HFFc6 (cell line): ENCODE measurements around the gene HEXD. TPM values are rescaled to one million over a fixed set of nuclear protein-coding genes. Genes with fewer than 3 reads are reported as not detected.

Source experiments
- DNase-seq: peaks from one replicate; pipeline ENCODE4 v3.0.0-alpha.2; 2018
- H3K27ac Mint-ChIP-seq: 2 replicates; pipeline ENCODE4 v1.8.0; 2020; ENCODE audit warnings: mild to moderate bottlenecking, mixed read lengths
- H3K27me3 Mint-ChIP-seq: 2 replicates; pipeline ENCODE4 v1.8.0; 2021; ENCODE audit warnings: mild to moderate bottlenecking, moderate library complexity, mixed read lengths; ENCODE audit not compliant: insufficient read depth
- H3K36me3 Mint-ChIP-seq: 2 replicates; pipeline ENCODE4 v1.8.0; 2021; ENCODE audit warnings: low read depth, mixed read lengths
- H3K4me1 Mint-ChIP-seq: 2 replicates; pipeline ENCODE4 v1.8.0; 2020; ENCODE audit warnings: low read depth, mixed read lengths
- H3K4me3 Mint-ChIP-seq: 2 replicates; pipeline ENCODE4 v1.8.0; 2020; ENCODE audit warnings: mild to moderate bottlenecking, moderate library complexity, mixed read lengths
- H3K9me3 Mint-ChIP-seq: 2 replicates; pipeline ENCODE4 v1.8.0; 2020; ENCODE audit warnings: mild to moderate bottlenecking, mixed read lengths
- total RNA-seq, 6 experiments: library from RNA; stranded (reverse); fragmentation: NEBNext Ultra II Directional; extraction: Animal tissue kit (Norgen Biotek cat#: 25700); gene quantifications; 2 replicates in 1 of 6; 3 replicates in 5 of 6; pipeline ENCODE4 v1.2.3, GENCODE V29; 2021
- TF ChIP-seq, protein P1 (sequence below): fragments of 200-600 bp; sonication (generic); IDR thresholded peaks from 2 replicates; pipeline ENCODE4 v1.5.0; 2021; ENCODE audit warnings: antibody characterized with exemption, mild to moderate bottlenecking

HEXD gene
- total RNA-seq, 6 experiments from 2014 or later, result 4.3 to 6.8 (median 5.6) TPM

DNA sequence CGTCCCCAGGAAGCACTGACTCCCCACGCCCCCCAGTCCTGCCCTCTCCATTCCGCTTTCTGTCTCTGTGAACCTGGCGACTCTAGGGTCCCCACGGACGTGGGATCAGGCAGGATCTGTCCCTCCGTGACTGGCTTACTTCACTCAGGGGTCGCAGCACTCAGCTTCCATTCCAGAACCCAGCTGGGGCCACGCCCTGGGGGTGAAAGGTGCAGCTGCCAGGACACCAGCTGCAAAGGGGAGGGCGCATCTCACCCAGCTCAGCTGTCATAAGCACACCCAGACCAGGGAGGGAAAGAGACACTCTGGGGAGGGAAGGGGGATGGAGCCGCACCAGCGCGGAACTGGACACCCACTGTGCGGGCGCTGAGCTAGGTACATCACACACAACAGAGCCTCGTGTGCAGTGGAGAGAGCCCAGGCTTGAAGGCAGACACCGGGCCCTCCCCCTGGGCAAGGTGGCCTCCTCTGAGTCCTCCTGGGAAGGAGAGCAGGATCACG, 18.5 kb upstream of the HEXD start:
- TF ChIP-seq, protein P1, sequence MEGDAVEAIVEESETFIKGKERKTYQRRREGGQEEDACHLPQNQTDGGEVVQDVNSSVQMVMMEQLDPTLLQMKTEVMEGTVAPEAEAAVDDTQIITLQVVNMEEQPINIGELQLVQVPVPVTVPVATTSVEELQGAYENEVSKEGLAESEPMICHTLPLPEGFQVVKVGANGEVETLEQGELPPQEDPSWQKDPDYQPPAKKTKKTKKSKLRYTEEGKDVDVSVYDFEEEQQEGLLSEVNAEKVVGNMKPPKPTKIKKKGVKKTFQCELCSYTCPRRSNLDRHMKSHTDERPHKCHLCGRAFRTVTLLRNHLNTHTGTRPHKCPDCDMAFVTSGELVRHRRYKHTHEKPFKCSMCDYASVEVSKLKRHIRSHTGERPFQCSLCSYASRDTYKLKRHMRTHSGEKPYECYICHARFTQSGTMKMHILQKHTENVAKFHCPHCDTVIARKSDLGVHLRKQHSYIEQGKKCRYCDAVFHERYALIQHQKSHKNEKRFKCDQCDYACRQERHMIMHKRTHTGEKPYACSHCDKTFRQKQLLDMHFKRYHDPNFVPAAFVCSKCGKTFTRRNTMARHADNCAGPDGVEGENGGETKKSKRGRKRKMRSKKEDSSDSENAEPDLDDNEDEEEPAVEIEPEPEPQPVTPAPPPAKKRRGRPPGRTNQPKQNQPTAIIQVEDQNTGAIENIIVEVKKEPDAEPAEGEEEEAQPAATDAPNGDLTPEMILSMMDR, result no peak
- H3K27ac Mint-ChIP-seq, result no peak overlapping the region
- H3K4me1 Mint-ChIP-seq, result peaks cover 28% of the 10 kb centered on the region
- no peaks in the 10 kb centered on the region; the same call in 1 of the 2 replicates for H3K36me3 Mint-ChIP-seq
- H3K27me3 Mint-ChIP-seq, result peaks cover 1% of the 10 kb centered on the region; the same call in 1 of the 2 replicates
- no peak overlapping the region for H3K4me3 Mint-ChIP-seq
- DNase-seq, result no peak
- no peaks in the 10 kb centered on the region for H3K9me3 Mint-ChIP-seq

DNA sequence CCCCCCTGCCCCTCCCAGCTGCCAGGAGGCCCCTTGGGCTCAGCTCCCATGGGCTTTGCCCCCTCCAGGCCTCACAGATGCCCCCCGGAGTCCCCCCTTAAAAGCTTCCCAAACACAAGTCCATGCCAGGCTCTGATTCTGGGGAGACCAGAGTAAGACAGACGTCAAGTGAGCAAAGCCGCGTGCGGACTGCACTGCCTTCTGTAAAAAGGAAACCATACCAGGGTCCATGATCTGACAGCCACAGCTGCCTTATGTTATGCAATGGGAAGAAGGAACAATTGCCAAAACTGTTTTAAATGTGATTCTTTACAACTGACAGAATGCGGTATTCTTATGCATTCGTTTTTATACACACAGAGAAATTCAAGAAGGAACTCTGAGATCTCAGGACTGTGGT, 17.9 kb upstream of the HEXD start:
- peaks cover 1% of the 10 kb centered on the region; the same call in 1 of the 2 replicates for H3K27me3 Mint-ChIP-seq
- H3K9me3 Mint-ChIP-seq, result no peaks in the 10 kb centered on the region
- H3K36me3 Mint-ChIP-seq, result no peaks in the 10 kb centered on the region; the same call in 1 of the 2 replicates
- no peak for DNase-seq
- H3K4me1 Mint-ChIP-seq, result peaks cover 28% of the 10 kb centered on the region
- H3K27ac Mint-ChIP-seq, result no peak overlapping the region
- H3K4me3 Mint-ChIP-seq, result no peak overlapping the region
- TF ChIP-seq, protein P1, result no peak

- Mint-ChIP-seq H3K4me1 (peaks cover 26% of the 10 kb centered on the region), H3K4me3 (no peak overlapping the region), H3K27me3 (peaks cover 1% of the 10 kb centered on the region; the same call in 1 of the 2 replicates), H3K36me3 (no peaks in the 10 kb centered on the region; the same call in 1 of the 2 replicates), H3K27ac (no peak overlapping the region), H3K9me3 (no peaks in the 10 kb centered on the region)
- TF ChIP-seq, protein P1, result no peak
- DNase-seq, result no peak
Measured at GRCh38 chr17:82400830-82401229, 17.3 kb upstream of the HEXD start.

DNA sequence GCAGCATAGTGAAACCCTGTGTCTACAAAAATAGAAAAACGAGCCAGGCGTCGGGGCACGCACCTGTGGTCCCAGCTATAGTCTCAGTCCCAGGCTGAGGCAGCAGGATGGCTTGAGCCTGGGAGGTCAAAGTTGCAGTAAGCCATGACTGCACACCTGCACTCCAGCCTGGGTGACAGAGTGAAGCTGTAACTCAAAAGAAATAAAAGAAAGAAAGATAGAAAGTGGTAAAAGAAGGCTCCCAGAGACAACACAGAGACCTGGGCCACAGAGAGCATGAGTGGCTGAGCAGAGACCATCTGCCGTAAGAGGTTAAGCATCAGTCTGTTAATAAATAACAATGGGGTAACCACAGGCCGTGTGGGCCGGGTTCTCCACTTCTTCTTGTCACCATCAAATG, 15.3 kb upstream of the HEXD start:
- Mint-ChIP-seq H3K4me3 (no peak overlapping the region), H3K27me3 (peaks cover 1% of the 10 kb centered on the region; the same call in 1 of the 2 replicates), H3K9me3 (no peaks in the 10 kb centered on the region), H3K36me3 (no peaks in the 10 kb centered on the region; the same call in 1 of the 2 replicates), H3K4me1 (peaks cover 18% of the 10 kb centered on the region), H3K27ac (no peak overlapping the region)
- no peak for DNase-seq
- TF ChIP-seq, protein P1, result no peak

DNA sequence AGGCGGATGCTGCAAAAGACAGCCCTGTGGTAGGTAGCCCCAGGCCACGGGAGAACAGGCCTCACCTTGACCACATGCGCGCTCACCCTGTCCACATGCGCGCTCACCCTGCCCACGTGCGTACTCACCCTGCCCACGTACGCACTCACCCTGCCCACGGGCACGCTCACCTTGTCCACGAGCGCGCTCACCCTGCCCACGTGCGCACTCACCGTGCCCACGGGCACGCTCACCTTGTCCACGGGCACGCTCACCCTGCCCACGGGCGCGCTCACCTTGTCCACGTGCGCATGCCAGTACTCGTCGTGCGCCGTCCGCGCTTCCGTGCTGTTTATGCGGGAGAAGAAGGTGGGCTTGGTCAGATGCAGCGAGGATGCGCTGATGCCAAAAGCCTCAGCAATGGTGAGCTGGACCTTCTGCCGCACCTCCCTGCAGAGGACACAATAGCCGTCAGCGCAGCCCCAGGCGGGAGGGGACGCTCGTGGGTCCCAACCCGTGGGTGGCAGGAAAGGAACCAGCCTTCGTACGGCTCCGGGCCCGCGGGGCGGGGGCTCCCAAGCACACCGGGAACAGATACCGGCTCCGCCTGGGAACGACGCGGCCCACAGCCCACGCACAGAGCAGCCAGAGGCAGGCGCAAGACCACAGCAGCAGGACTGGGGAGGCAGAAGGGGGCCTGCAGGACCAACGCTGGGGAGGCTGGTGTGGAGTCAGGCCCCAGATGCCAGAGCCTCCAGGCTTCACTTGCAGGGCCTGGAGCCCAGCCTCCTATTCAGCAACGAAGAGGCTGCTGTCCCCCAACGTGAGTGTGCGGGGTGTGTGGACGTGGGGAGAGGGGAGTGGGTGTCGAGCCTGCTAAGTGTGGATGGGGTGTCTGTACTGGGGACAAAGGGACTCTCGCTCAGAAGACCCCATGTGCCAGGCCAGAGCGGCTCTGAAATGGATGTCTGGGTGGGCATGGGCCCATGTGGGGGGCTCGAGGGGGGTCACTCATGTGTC, 14.2 kb upstream of the HEXD start:
- Mint-ChIP-seq H3K4me3 (no peak overlapping the region), H3K36me3 (no peaks in the 10 kb centered on the region; the same call in 1 of the 2 replicates), H3K27me3 (peaks cover 1% of the 10 kb centered on the region; the same call in 1 of the 2 replicates), H3K9me3 (no peaks in the 10 kb centered on the region), H3K4me1 (peaks cover 15% of the 10 kb centered on the region), H3K27ac (no peak overlapping the region)
- no peak for DNase-seq
- TF ChIP-seq, protein P1, result no peak
